PFSK-1 (cell line): ENCODE results near the gene CIB1.

Experiments
- FOXP2 ChIP-seq: optimal IDR thresholded peaks from 2 replicates; pipeline ENCODE3; 2011; ENCODE audit warnings: borderline replicate concordance, control low read depth, inconsistent platforms; ENCODE audit not compliant: insufficient read depth; ENCODE audit errors: extremely low read length, extremely low read depth
- POLR2AphosphoS5 ChIP-seq: IDR thresholded peaks from 2 replicates; pipeline ENCODE4 v1.6.1; 2012; ENCODE audit warnings: low read depth, mild to moderate bottlenecking, control low read depth, low read length, moderate library complexity
- SIN3A ChIP-seq: IDR thresholded peaks from 2 replicates; pipeline ENCODE4 v1.6.1; 2012; ENCODE audit warnings: mild to moderate bottlenecking, low read length, moderate library complexity, borderline replicate concordance; ENCODE audit not compliant: insufficient read depth
- TAF1 ChIP-seq: IDR thresholded peaks from 2 replicates; pipeline ENCODE4 v1.6.1; 2012; ENCODE audit warnings: low read length, control low read depth, borderline replicate concordance; ENCODE audit not compliant: insufficient read depth
- TF ChIP-seq, protein P1 (sequence below), 2 experiments: IDR thresholded peaks; 2 replicates each; pipeline versions ENCODE4 v1.6.1 to v1.8.0; 2011 to 2012; ENCODE audit warnings: low read depth in 2 of 2, low read length in 2 of 2, control low read depth in 1 of 2, inconsistent platforms in 1 of 2, mild to moderate bottlenecking in 1 of 2, moderate library complexity in 1 of 2; ENCODE audit not compliant: insufficient read depth in 1 of 2

CIB1 gene

GRCh38 chr15:90212221-90213098, 21.3 kb downstream of the CIB1 start:
- TF ChIP-seq FOXP2 (no peak), TAF1 (no peak), SIN3A (no peak), POLR2AphosphoS5 (no peak)
- TF ChIP-seq, protein P1, sequence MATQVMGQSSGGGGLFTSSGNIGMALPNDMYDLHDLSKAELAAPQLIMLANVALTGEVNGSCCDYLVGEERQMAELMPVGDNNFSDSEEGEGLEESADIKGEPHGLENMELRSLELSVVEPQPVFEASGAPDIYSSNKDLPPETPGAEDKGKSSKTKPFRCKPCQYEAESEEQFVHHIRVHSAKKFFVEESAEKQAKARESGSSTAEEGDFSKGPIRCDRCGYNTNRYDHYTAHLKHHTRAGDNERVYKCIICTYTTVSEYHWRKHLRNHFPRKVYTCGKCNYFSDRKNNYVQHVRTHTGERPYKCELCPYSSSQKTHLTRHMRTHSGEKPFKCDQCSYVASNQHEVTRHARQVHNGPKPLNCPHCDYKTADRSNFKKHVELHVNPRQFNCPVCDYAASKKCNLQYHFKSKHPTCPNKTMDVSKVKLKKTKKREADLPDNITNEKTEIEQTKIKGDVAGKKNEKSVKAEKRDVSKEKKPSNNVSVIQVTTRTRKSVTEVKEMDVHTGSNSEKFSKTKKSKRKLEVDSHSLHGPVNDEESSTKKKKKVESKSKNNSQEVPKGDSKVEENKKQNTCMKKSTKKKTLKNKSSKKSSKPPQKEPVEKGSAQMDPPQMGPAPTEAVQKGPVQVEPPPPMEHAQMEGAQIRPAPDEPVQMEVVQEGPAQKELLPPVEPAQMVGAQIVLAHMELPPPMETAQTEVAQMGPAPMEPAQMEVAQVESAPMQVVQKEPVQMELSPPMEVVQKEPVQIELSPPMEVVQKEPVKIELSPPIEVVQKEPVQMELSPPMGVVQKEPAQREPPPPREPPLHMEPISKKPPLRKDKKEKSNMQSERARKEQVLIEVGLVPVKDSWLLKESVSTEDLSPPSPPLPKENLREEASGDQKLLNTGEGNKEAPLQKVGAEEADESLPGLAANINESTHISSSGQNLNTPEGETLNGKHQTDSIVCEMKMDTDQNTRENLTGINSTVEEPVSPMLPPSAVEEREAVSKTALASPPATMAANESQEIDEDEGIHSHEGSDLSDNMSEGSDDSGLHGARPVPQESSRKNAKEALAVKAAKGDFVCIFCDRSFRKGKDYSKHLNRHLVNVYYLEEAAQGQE (IDR thresholded peaks at IDR 0.05; ENCODE audit: insufficient read depth in 1 of 2, low read depth in 2 of 2, low read length in 2 of 2) = no peak

- TF ChIP-seq FOXP2 (no peak), POLR2AphosphoS5 (no peak), TAF1 (no peak), SIN3A (no peak)
- TF ChIP-seq, protein P1 (IDR thresholded peaks at IDR 0.05; ENCODE audit: insufficient read depth in 1 of 2, low read depth in 2 of 2, low read length in 2 of 2) = no peak
These were observed 22.1 kb downstream of the CIB1 start for GRCh38 chr15:90211440-90212143.

GRCh38 chr15:90211009-90211408, 22.7 kb downstream of the CIB1 start:
- TF ChIP-seq SIN3A (no peak), POLR2AphosphoS5 (no peak), TAF1 (no peak), FOXP2 (no peak)
- TF ChIP-seq, protein P1 (IDR thresholded peaks at IDR 0.05; ENCODE audit: insufficient read depth in 1 of 2, low read depth in 2 of 2, low read length in 2 of 2) = no peak

DNA sequence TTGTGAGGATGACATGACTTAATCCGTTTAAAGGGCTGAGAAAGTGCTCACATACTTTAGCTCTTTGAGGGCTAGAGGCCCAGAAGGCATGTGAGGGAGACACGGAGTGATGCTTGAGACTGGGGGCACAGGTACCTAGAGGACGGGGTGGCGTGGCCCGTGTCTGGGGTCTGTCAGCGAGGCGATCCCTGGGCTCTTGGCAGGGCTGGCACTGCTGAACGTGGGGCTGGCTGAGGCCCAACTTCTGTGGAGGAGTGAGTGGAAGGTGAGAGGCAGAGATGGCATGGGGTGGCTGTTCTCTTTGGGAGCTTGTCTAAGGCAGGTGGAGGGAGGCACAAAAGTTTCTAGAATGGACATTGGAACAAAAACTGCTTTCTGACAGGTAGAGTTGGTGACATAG, 23.1 kb downstream of the CIB1 start:
- TF ChIP-seq, protein P1 (IDR thresholded peaks at IDR 0.05; ENCODE audit: insufficient read depth in 1 of 2, low read depth in 2 of 2, low read length in 2 of 2) = no peak
